Breast epithelium (tissue), 4 donors: ENCODE measurements around the gene UBTD2. TPM values are rescaled to one million over a fixed set of nuclear protein-coding genes. Genes with fewer than 3 reads are reported as not detected.
"Not testable (repeated sequence)": the region's sequence is repeated elsewhere in the genome, so short reads cannot be mapped to it uniquely, and the experiment has no call there.

ENCODE experiments used
- DNase-seq, 2 donors: peaks; one replicate each; pipeline ENCODE4 v3.0.0-alpha.2; 2019; ENCODE audit warnings: low spot score in 2 of 2
- H3K27ac ChIP-seq, 2 donors: fragments of 200-600 bp; sonication (generic) in 1 of 2; one replicate each; pipeline ENCODE4 v1.5.1; 2016 to 2019; ENCODE audit warnings: mild to moderate bottlenecking in 1 of 2
- H3K27me3 ChIP-seq, 2 donors: fragments of 200-600 bp; sonication (generic) in 1 of 2; one replicate each; pipeline versions ENCODE4 v1.5.1 to v1.6.0; 2017 to 2019; ENCODE audit warnings: control low read depth in 1 of 2, mild to moderate bottlenecking in 1 of 2
- H3K36me3 ChIP-seq: fragments of 200-600 bp; one replicate; pipeline ENCODE4 v1.5.1; 2019
- H3K4me1 ChIP-seq, 2 donors: fragments of 200-600 bp; sonication (generic); one replicate each; pipeline ENCODE4 v1.5.1; 2016 to 2019; ENCODE audit warnings: control low read depth in 1 of 2
- H3K4me3 ChIP-seq, 3 donors: fragments of 200-600 bp; sonication (generic); 1 replicate in 2 of 3; 2 replicates in 1 of 3; pipeline ENCODE4 v1.5.1; 2016 to 2019; ENCODE audit warnings: mild to moderate bottlenecking in 3 of 3, moderate library complexity in 2 of 3
- H3K9me3 ChIP-seq, 2 donors: fragments of 200-600 bp; sonication (generic) in 1 of 2; one replicate each; pipeline ENCODE4 v1.5.1; 2016 to 2019; ENCODE audit warnings: control low read depth in 1 of 2
- CTCF ChIP-seq, 3 donors: fragments of 450-650 bp; IDR thresholded peaks; one replicate each; pipeline ENCODE4 v1.5.1; 2016 to 2017; ENCODE audit warnings: antibody characterized with exemption in 3 of 3, mild to moderate bottlenecking in 3 of 3, moderate library complexity in 3 of 3
- POLR2A ChIP-seq: fragments of 450-650 bp; IDR thresholded peaks from one replicate; pipeline ENCODE4 v1.6.1; 2016; ENCODE audit warnings: antibody characterized with exemption, mild to moderate bottlenecking, moderate library complexity
- POLR2AphosphoS5 ChIP-seq, 3 donors: sonication (generic); formaldehyde crosslinking; IDR thresholded peaks; one replicate each; pipeline ENCODE4 v1.6.1; 2017; ENCODE audit warnings: antibody characterized with exemption in 3 of 3
- intact Hi-C: fragments of 100-400 bp; cut with DNase I; formaldehyde crosslinking; loops from one replicate; pipeline ENCODE4 v1.15.1; 2023; ENCODE audit warnings: low total_unique reads
- total RNA-seq, 3 donors: library from RNA; depleted of rRNA; stranded (reverse); fragments of >200 nt; gene quantifications; one replicate each; pipeline ENCODE4 v1.1.0, GENCODE V29; 2016

Gene UBTD2
- total RNA-seq, 3 donors from 2014 or later = 21.8 to 32.3 (median 27.9) TPM

- no peaks in the 10 kb centered on the region for H3K27me3 ChIP-seq
- no peaks in the 10 kb centered on the region for H3K36me3 ChIP-seq
- H3K27ac ChIP-seq = no peak overlapping the region
- no peaks in the 10 kb centered on the region for H3K4me1 ChIP-seq
- TF ChIP-seq POLR2AphosphoS5 (IDR thresholded peaks at IDR 0.05) (no peak), CTCF (IDR thresholded peaks at IDR 0.05) (no peak), POLR2A (no peak)
- no peak overlapping the region for H3K4me3 ChIP-seq
- intact Hi-C loops = no loop called here
- DNase-seq = no peak
- no peaks in the 10 kb centered on the region for H3K9me3 ChIP-seq
Measured at GRCh38 chr5:172216345-172216744, 67.2 kb downstream of the UBTD2 start.

GRCh38 chr5:172213126-172213525, 70.4 kb downstream of the UBTD2 start:
- Histone ChIP-seq H3K27me3 (no peaks in the 10 kb centered on the region), H3K9me3 (no peaks in the 10 kb centered on the region), H3K36me3 (no peaks in the 10 kb centered on the region), H3K4me1 (no peaks in the 10 kb centered on the region), H3K27ac (no peak overlapping the region), H3K4me3 (no peak overlapping the region)
- intact Hi-C loops = no loop called here
- TF ChIP-seq POLR2AphosphoS5 (IDR thresholded peaks at IDR 0.05) = no peak
- TF ChIP-seq POLR2A = no peak
- no peak for TF ChIP-seq CTCF (IDR thresholded peaks at IDR 0.05)
- DNase-seq = no peak

- no peak for DNase-seq
- H3K27ac ChIP-seq = no peak overlapping the region
- no peaks in the 10 kb centered on the region for H3K36me3 ChIP-seq
- intact Hi-C loops = no loop called here
- no peak overlapping the region for H3K4me3 ChIP-seq
- H3K9me3 ChIP-seq = no peaks in the 10 kb centered on the region
- no peaks in the 10 kb centered on the region for H3K4me1 ChIP-seq
- H3K27me3 ChIP-seq = no peaks in the 10 kb centered on the region
- TF ChIP-seq POLR2A (no peak), POLR2AphosphoS5 (IDR thresholded peaks at IDR 0.05) (no peak), CTCF (IDR thresholded peaks at IDR 0.05) (no peak)
Measured at GRCh38 chr5:172211676-172212075, 71.9 kb downstream of the UBTD2 start.

- DNase-seq = no peak
- intact Hi-C loops = no loop called here
- no peaks in the 10 kb centered on the region for H3K36me3 ChIP-seq
- H3K4me3 ChIP-seq = no peak overlapping the region
- H3K4me1 ChIP-seq = no peaks in the 10 kb centered on the region
- H3K27me3 ChIP-seq = no peaks in the 10 kb centered on the region
- H3K9me3 ChIP-seq = no peaks in the 10 kb centered on the region
- TF ChIP-seq POLR2A = no peak
- no peak for TF ChIP-seq POLR2AphosphoS5 (IDR thresholded peaks at IDR 0.05)
- TF ChIP-seq CTCF (IDR thresholded peaks at IDR 0.05) = no peak
- no peak overlapping the region for H3K27ac ChIP-seq
Measured at GRCh38 chr5:172209714-172210113, 73.8 kb downstream of the UBTD2 start.

- Histone ChIP-seq H3K9me3 (no peaks in the 10 kb centered on the region), H3K27me3 (no peaks in the 10 kb centered on the region), H3K4me3 (no peak overlapping the region), H3K27ac (no peak overlapping the region), H3K4me1 (no peaks in the 10 kb centered on the region), H3K36me3 (no peaks in the 10 kb centered on the region)
- intact Hi-C loops = no loop called here
- DNase-seq = no peak
- no peak for TF ChIP-seq CTCF (IDR thresholded peaks at IDR 0.05)
- TF ChIP-seq POLR2AphosphoS5 (IDR thresholded peaks at IDR 0.05) = no peak
- TF ChIP-seq POLR2A = no peak
Measured at GRCh38 chr5:172207511-172207910, 76.1 kb downstream of the UBTD2 start.

GRCh38 chr5:172205984-172206383, 77.6 kb downstream of the UBTD2 start:
- H3K27me3 ChIP-seq, H3K4me1 ChIP-seq, H3K36me3 ChIP-seq, intact Hi-C loops, H3K9me3 ChIP-seq, DNase-seq, H3K4me3 ChIP-seq, H3K27ac ChIP-seq: not testable (repeated sequence)
